A549 (cell line): Measurements from ENCODE around the gene CALML3. TPM values are rescaled to one million over a fixed set of nuclear protein-coding genes. Genes with fewer than 3 reads are reported as not detected.

Experiments
- ATAC-seq, 2 experiments: fragments of 200-7000 bp in 1 of 2; fragments of >200 bp in 1 of 2; cut with Nextera tagmentation in 1 of 2; cut with Tn5 transposase in 1 of 2; 3 replicates each; pipeline versions ENCODE4 v1.8.0 to v1.9.1; 2018 to 2020; ENCODE audit warnings: mild to moderate bottlenecking in 1 of 2, moderate library complexity in 1 of 2
- CTCF ChIA-PET: fragments of 300-600 bp; sonication (Branson Sonifier 250); formaldehyde crosslinking; extraction: SDS; loops from one replicate; lab custom pipeline; 2021; ENCODE audit warnings: antibody characterized with exemption, inconsistent platforms; lab: Yijun Ruan, JAX
- POLR2A ChIA-PET: fragments of 350-600 bp; formaldehyde crosslinking; extraction: SDS; loops from one replicate; lab custom pipeline; 2021; ENCODE audit warnings: antibody characterized with exemption, inconsistent platforms; lab: Yijun Ruan, JAX
- DNase-seq, 2 experiments: peaks; one replicate each; pipeline versions ENCODE4 v3.0.0 to v3.0.0-alpha.2; 2011 to 2016; ENCODE audit warnings: low read depth in 1 of 2, low spot score in 1 of 2
- FAIRE-seq: peaks from 2 replicates; lab custom pipeline; 2011; peaks lifted over from hg19 to GRCh38; lab: Jason Lieb, UNC
- H3K27ac ChIP-seq, 2 experiments: fragments of >200 bp; sonication (Bioruptor Twin); formaldehyde crosslinking; 3 replicates each; pipeline ENCODE4 v1.5.1; 2016 to 2017
- H3K4me1 ChIP-seq: fragments of >200 bp; sonication (Bioruptor Twin); formaldehyde crosslinking; 3 replicates; pipeline ENCODE4 v1.6.1; 2016
- H3K4me2 ChIP-seq: fragments of >200 bp; sonication (Bioruptor Twin); formaldehyde crosslinking; 3 replicates; pipeline ENCODE4 v1.6.1; 2016
- H3K4me3 ChIP-seq: fragments of >200 bp; sonication (Bioruptor Twin); formaldehyde crosslinking; 3 replicates; pipeline ENCODE4 v1.5.1; 2016
- H3K9me3 ChIP-seq: fragments of >200 bp; sonication (Bioruptor Twin); formaldehyde crosslinking; 3 replicates; pipeline ENCODE4 v1.6.1; 2016
- ATOH8 ChIP-seq: fragments of 250-450 bp; sonication (Bioruptor Pico); IDR thresholded peaks from 2 replicates; pipeline ENCODE4 v1.5.0; 2020; ENCODE audit warnings: low read depth, mild to moderate bottlenecking, moderate library complexity
- BHLHE40 ChIP-seq: IDR thresholded peaks from 2 replicates; pipeline ENCODE4 v1.6.1; 2012; ENCODE audit warnings: low read depth, low read length, inconsistent platforms
- CEBPB ChIP-seq, 2 experiments: fragments of >200 bp in 1 of 2; sonication (Bioruptor Twin) in 1 of 2; formaldehyde crosslinking in 1 of 2; IDR thresholded peaks; 2 replicates each; pipeline ENCODE4 v1.6.1; 2012 to 2016
- EHF ChIP-seq: fragments of 250-450 bp; sonication (Bioruptor Pico); IDR thresholded peaks from 2 replicates; pipeline ENCODE4 v1.5.0; 2020; ENCODE audit warnings: mild to moderate bottlenecking
- EP300 ChIP-seq, 2 experiments: fragments of >200 bp; sonication (Bioruptor Twin); formaldehyde crosslinking; IDR thresholded peaks; 2 replicates in 1 of 2; 3 replicates in 1 of 2; pipeline ENCODE4 v1.6.1; 2016 to 2017
- FOSB ChIP-seq: fragments of 250-450 bp; sonication (Bioruptor Pico); IDR thresholded peaks from 2 replicates; pipeline ENCODE4 v1.5.0; 2020; ENCODE audit warnings: mild to moderate bottlenecking, moderate library complexity
- HEYL ChIP-seq: fragments of 250-450 bp; sonication (Bioruptor Pico); IDR thresholded peaks from 2 replicates; pipeline ENCODE4 v1.8.0; 2021; ENCODE audit warnings: mild to moderate bottlenecking, moderate library complexity
- HOXA7 ChIP-seq: fragments of 250-450 bp; sonication (Bioruptor Pico); IDR thresholded peaks from 2 replicates; pipeline ENCODE4 v1.5.0; 2020; ENCODE audit warnings: mild to moderate bottlenecking, moderate library complexity
- JUNB ChIP-seq: fragments of >200 bp; sonication (Bioruptor Twin); formaldehyde crosslinking; IDR thresholded peaks from 2 replicates; pipeline ENCODE4 v1.6.1; 2016
- MAX ChIP-seq: IDR thresholded peaks from 2 replicates; pipeline ENCODE4 v1.6.1; 2012
- MYC ChIP-seq: IDR thresholded peaks from 2 replicates; pipeline ENCODE4 v1.6.1; 2012; ENCODE audit warnings: mild to moderate bottlenecking, inconsistent platforms, low read length, improper control_type of control experiment, borderline replicate concordance
- NPAS2 ChIP-seq: fragments of 250-450 bp; sonication (Bioruptor Pico); IDR thresholded peaks from 2 replicates; pipeline ENCODE4 v1.8.0; 2022; ENCODE audit warnings: mild to moderate bottlenecking, moderate library complexity, borderline replicate concordance
- NR3C1 ChIP-seq: fragments of >200 bp; sonication (Bioruptor Twin); formaldehyde crosslinking; IDR thresholded peaks from 3 replicates; pipeline ENCODE4 v1.6.1; 2017
- PHF8 ChIP-seq: fragments of 200-600 bp; sonication (generic); IDR thresholded peaks from 2 replicates; pipeline ENCODE4 v1.6.1; 2016; ENCODE audit warnings: low read depth, mild to moderate bottlenecking, antibody characterized with exemption, moderate library complexity, borderline replicate concordance
- POLR2A ChIP-seq: IDR thresholded peaks from 2 replicates; pipeline ENCODE4 v1.6.1; 2012; ENCODE audit warnings: mild to moderate bottlenecking, low read length
- RCOR1 ChIP-seq: fragments of 150-350 bp; IDR thresholded peaks from 2 replicates; pipeline ENCODE4 v1.6.1; 2014; ENCODE audit warnings: antibody characterized with exemption, low read length, low read depth
- TFCP2L1 ChIP-seq: fragments of 250-450 bp; sonication (Bioruptor Pico); IDR thresholded peaks from 2 replicates; pipeline ENCODE4 v1.5.0; 2021; ENCODE audit warnings: mild to moderate bottlenecking
- ZFP36 ChIP-seq: fragments of 450-650 bp; IDR thresholded peaks from 2 replicates; pipeline ENCODE4 v1.6.1; 2014; ENCODE audit warnings: borderline replicate concordance; ENCODE audit not compliant: partially characterized antibody
- ZNF302 ChIP-seq: fragments of 250-450 bp; sonication (Bioruptor Pico); IDR thresholded peaks from 2 replicates; pipeline ENCODE4 v1.9.0; 2021; ENCODE audit warnings: inconsistent platforms, mild to moderate bottlenecking, moderate library complexity
- WGBS: methylation state at CpG from one replicate; pipeline ENCODE4 v1.1.6; 2017; ENCODE audit errors: missing lambda C conversion rate; 5-methylcytosine and 5-hydroxymethylcytosine counted together
- polyA plus RNA-seq, 4 experiments: library from polyadenylated mRNA; depleted of rRNA in 3 of 4; stranded (reverse); fragments of >200 nt; fragmentation: RNase III in 1 of 4; extraction: RNeasy Plus Mini Kit Qiagen cat#74134 plus additional on column Dnase treatment in 1 of 4; gene quantifications; 2 replicates in 3 of 4; 3 replicates in 1 of 4; pipeline ENCODE4 v1.2.3, GENCODE V29; 2011 to 2017
- TF ChIP-seq, protein P1 (sequence below): fragments of >200 bp; sonication (Bioruptor Twin); formaldehyde crosslinking; IDR thresholded peaks from 3 replicates; pipeline ENCODE4 v1.6.1; 2016
- TF ChIP-seq, protein P2 (sequence below): fragments of 250-450 bp; sonication (Bioruptor Pico); IDR thresholded peaks from 2 replicates; pipeline ENCODE4 v1.5.0; 2021; ENCODE audit warnings: mild to moderate bottlenecking, moderate library complexity, borderline replicate concordance
- TF ChIP-seq, protein P3 (sequence below): fragments of 450-650 bp; IDR thresholded peaks from 2 replicates; pipeline ENCODE4 v1.6.1; 2014; ENCODE audit warnings: antibody characterized with exemption

Gene CALML3
- polyA plus RNA-seq, 2 of the 4 experiments (the other 2 are of a cell fraction), result not detected

DNA sequence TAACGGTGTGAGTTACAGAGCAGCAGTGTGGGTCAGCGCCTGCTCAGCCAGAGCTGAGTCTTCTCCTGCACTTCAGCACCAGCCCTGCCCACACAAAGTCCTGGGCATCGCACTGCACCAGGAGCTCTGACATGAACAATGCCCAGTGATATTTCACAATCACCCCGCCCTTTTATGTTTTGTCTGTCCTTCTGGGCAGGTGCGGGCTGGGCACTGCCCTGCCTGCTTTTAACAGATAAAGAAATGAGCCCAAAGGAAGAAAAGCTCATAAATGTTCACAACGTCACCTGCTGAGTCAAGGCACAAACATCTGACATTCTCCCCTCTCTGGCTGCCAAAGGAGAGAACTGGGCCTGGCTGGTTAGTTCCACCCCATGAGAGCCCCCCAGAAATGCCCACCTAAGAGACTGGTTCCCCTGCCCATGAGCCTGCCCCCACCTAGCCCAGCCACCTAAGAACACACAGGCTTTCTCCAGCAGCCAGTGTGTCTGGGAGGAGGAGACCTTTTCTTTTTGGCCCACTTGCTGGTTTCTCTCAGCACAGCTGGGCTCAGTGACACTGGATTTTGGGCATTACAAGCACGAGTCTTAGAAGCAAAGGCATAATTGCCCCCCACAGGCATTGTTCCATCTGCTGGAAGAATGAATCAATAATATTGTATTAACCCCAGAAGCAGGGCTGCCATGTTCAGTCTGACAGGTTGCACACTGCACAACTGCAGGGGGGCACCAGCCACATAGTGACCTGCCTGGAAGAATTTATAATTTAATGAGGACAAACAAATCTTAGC is 22.3 kb downstream of the CALML3 start (continued):
- TF ChIP-seq, protein P1, sequence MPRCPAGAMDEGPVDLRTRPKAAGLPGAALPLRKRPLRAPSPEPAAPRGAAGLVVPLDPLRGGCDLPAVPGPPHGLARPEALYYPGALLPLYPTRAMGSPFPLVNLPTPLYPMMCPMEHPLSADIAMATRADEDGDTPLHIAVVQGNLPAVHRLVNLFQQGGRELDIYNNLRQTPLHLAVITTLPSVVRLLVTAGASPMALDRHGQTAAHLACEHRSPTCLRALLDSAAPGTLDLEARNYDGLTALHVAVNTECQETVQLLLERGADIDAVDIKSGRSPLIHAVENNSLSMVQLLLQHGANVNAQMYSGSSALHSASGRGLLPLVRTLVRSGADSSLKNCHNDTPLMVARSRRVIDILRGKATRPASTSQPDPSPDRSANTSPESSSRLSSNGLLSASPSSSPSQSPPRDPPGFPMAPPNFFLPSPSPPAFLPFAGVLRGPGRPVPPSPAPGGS, result 0 out of 3 replicates have a peak, but pooled peaks have one; percentile 59
- TF ChIP-seq RCOR1 (no peak), EP300 (IDR thresholded peaks at IDR 0.05) (peak; percentile 77 to 79; a peak in 3 of 5 replicates)
- TF ChIP-seq, all 56 proteins: peak for 12

DNA sequence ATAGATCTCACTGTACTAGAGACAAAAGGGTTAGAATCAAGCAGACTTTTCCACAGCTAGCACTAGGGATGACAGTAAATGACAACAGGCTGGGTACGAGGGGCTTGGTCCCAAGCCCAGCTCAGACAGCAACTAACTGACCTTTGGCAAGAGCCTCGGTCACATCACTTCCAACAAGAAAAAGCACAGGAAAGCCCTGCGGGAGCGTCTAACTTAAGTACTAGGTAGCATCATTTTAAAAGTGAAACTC is 22.8 kb downstream of the CALML3 start:
- DNase-seq (no peak), FAIRE-seq (no peak), ATAC-seq (no peak)
- peaks cover 68% of the 10 kb centered on the region for H3K4me1 ChIP-seq
- H3K27ac ChIP-seq, result peak overlapping the region; percentile 92 to 96
- ChIA-PET POLR2A (interaction anchor here (1.4 to 4.3 kb wide), 3 partner anchors 62 to 101 kb away, joined by 3 to 43 read pairs (median 13); no protein-coding TSS in a partner anchor), CTCF (interaction anchor here (0.9 to 6.4 kb wide), 7 partner anchors 48 to 731 kb away, joined by 3 to 77 read pairs (median 5); no protein-coding TSS in a partner anchor)
- H3K4me3 ChIP-seq, result peak overlapping the region; percentile 20; the same call in 2 of the 3 replicates
- H3K9me3 ChIP-seq, result peaks cover 16% of the 10 kb centered on the region
- peak overlapping the region; percentile 87 for H3K4me2 ChIP-seq
- 12% methylated on average over 4 of the region's 4 CpGs for WGBS
- no peak for TF ChIP-seq HEYL (CRISPR knock-in tag)
- TF ChIP-seq NR3C1, result no peak
- TF ChIP-seq, protein P2, sequence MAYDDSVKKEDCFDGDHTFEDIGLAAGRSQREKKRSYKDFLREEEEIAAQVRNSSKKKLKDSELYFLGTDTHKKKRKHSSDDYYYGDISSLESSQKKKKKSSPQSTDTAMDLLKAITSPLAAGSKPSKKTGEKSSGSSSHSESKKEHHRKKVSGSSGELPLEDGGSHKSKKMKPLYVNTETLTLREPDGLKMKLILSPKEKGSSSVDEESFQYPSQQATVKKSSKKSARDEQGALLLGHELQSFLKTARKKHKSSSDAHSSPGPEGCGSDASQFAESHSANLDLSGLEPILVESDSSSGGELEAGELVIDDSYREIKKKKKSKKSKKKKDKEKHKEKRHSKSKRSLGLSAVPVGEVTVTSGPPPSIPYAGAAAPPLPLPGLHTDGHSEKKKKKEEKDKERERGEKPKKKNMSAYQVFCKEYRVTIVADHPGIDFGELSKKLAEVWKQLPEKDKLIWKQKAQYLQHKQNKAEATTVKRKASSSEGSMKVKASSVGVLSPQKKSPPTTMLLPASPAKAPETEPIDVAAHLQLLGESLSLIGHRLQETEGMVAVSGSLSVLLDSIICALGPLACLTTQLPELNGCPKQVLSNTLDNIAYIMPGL (CRISPR knock-in tag), result no peak
- TF ChIP-seq BHLHE40, result no peak
- TF ChIP-seq POLR2A, result no peak
- no peak for TF ChIP-seq ZFP36
- no peak for TF ChIP-seq JUNB
- TF ChIP-seq, protein P1, result no peak
- TF ChIP-seq, protein P3, sequence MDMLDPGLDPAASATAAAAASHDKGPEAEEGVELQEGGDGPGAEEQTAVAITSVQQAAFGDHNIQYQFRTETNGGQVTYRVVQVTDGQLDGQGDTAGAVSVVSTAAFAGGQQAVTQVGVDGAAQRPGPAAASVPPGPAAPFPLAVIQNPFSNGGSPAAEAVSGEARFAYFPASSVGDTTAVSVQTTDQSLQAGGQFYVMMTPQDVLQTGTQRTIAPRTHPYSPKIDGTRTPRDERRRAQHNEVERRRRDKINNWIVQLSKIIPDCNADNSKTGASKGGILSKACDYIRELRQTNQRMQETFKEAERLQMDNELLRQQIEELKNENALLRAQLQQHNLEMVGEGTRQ, result no peak
- no peak for TF ChIP-seq HOXA7 (CRISPR knock-in tag)
- no peak for TF ChIP-seq MYC
- no peak for TF ChIP-seq ATOH8 (CRISPR knock-in tag)
- TF ChIP-seq MAX, result no peak
- TF ChIP-seq FOSB (CRISPR knock-in tag), result no peak
- no peak for TF ChIP-seq CEBPB (IDR thresholded peaks at IDR 0.05)
- TF ChIP-seq PHF8, result no peak
- no peak for TF ChIP-seq ZNF302 (CRISPR knock-in tag)
- no peak for TF ChIP-seq TFCP2L1
- no peak for TF ChIP-seq EHF (CRISPR knock-in tag)
- TF ChIP-seq NPAS2 (CRISPR knock-in tag), result no peak
